Measurements from ENCODE around the gene HIGD2A.

The HIGD2A gene

DNA sequence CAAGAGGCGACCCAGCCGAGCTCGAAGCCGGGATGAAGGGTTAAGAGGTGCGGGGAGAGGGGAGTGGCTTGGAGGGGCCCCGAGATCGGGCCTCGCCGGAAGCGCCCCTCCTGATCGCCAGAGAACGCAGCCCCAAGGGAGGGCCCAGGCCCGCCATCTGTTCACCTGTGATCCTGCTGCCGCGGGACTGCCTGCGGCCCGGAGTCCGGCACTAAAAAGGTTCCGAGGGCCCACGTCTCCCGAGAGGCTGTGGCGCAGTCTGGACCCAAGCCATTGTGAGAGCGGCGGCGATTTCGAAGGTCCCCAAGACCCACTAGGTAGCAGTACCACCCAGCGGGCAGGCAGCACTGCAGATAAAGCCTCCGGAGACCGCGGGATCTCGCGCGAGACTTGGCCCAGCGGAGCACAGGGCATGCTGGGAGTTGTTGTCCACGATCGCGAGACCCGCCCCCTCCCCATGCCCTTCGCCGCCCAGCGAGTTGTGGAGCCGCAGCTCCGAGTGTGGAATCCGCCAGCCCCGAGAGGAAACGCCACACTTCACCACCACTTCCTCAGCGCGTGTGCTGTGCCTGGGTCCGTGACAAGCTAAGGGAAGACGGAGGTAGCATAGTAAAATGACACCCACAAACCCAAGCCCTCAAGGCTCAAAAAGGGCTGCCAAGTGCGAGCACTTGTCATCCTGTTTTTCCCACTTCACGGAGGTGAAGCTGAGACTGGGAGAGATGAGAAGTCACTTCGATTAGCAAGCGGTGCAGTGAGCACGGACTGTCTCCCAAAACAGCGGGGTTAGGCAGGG is 26.9 kb upstream of the HIGD2A start, which contains the start of gene KIAA1191:
KIAA1191 (minus strand) TSS at position 328 of the 796 bp plus-strand sequence. CDS start 2,256 bp downstream, outside the sequence.
- peaks cover 44% of the 10 kb centered on the region for H3K4me1 Mint-ChIP-seq
- CTCF ChIA-PET: interaction anchor here (0.8 to 1.3 kb wide), 5 partner anchors 24 to 236 kb away, joined by 3 to 4 read pairs (median 3); partner anchors contain the start of gene CLTB
- peak within 1 kb of the TSS; percentile 97 for H3K4me3 Mint-ChIP-seq
- no peaks in the 10 kb centered on the region for H3K27me3 Mint-ChIP-seq
- peaks cover 24% of the 10 kb centered on the region for H3K36me3 Mint-ChIP-seq
- DNase-seq: peak; percentile 99
- no peaks in the 10 kb centered on the region for H3K9me3 Mint-ChIP-seq
- peak within 1 kb of the TSS; percentile 95 for H3K27ac Mint-ChIP-seq

DNA sequence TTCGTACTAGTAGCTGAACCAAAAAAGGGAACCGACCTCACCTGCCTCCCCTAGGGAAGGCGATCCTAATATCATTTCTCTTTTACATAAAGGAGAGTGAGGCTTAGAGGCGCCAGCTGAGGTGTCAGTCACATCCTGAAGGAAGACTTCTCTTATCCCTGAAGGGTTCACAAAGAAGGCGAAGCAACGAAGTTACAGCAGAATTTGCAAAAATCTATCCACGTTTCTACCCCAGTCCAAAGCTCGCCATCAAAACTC is 26.4 kb upstream of the HIGD2A start:
- CTCF ChIA-PET: interaction anchor here (0.6 to 1.3 kb wide), 4 partner anchors 23 to 235 kb away, joined by 3 to 4 read pairs (median 3); partner anchors contain the start of gene CLTB

DNA sequence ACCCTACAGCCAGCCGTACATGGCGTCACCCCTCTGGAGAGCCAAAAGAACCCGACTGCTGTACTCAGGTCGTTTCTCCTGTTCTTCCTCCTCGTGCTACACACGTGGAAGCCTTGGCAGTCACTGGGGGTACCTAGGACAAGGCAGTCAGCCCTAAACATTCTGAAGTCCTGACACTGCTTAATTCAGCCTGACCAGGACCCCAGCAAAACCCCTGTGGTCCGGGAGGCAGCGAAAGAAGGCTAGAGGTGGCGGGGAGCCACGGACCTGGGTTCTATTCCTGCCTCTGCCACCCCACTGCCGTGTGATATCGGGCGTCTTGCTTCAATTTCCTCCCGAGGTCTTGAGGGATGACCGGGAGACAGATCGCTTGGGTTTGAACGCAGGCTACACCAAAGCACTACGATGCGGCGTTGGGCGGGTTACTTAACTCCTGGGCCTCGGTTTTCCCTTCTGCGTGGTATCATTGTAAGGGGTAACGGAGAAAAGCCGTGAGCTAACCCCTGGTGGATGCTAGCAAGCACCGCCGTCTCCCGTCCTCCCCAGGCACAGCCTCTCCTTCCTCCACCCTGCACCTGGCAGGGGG is 23.7 kb upstream of the HIGD2A start:
- Mint-ChIP-seq H3K4me1 (peaks cover 37% of the 10 kb centered on the region), H3K27me3 (no peaks in the 10 kb centered on the region), H3K9me3 (no peaks in the 10 kb centered on the region), H3K27ac (peak overlapping the region; percentile 14), H3K4me3 (peak overlapping the region; percentile 73), H3K36me3 (peaks cover 17% of the 10 kb centered on the region)
- CTCF ChIA-PET: no interaction called here
- DNase-seq: no peak

More for the DNA sequence above, 26.4 kb upstream of the HIGD2A start:
- no peaks in the 10 kb centered on the region for H3K9me3 Mint-ChIP-seq
- H3K36me3 Mint-ChIP-seq: peaks cover 25% of the 10 kb centered on the region
- no peaks in the 10 kb centered on the region for H3K27me3 Mint-ChIP-seq
- H3K27ac Mint-ChIP-seq: peak overlapping the region; percentile 95
- no peak for DNase-seq
- H3K4me3 Mint-ChIP-seq: peak overlapping the region; percentile 97
- peaks cover 46% of the 10 kb centered on the region for H3K4me1 Mint-ChIP-seq

DNA sequence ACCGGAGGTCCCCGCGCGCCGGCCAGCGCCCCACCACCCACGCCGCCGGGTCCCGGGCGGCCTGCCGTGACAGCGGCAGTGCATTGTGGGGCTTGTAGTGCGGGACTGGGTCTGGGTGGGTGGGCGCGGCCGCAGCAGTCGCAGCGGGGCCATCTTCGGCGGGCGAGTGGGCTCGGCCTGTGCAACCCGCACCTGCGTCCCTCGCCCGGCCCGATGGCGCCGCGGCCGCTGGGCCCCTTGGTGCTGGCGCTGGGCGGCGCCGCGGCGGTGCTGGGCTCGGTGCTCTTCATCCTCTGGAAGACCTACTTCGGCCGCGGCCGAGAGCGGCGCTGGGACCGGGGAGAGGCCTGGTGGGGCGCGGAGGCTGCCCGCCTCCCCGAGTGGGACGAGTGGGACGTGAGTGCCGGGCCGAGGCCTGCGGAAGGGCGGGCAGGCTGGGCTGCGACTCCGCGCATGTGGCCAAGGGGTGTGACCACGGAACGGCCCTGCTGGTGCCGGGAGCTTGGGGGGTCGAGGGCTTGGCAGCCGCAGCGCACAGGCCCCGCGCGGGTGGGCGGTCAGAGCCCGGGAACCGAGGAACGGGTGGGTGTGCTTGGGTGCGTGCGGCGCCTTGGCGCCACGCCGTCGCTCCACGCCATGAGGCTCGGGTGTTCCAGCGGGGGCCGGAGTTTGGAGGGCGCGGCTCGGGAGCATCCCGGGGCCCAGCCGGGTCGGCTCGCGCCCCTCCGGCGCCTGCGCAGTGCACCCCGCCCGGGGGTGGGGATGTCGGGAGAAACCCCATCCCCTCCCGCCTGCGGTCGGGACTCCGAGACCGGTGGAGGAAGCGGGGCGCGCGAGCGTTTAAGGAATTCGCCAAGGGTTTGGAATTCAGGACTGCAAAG is 23.0 kb upstream of the HIGD2A start, which contains the start of gene ARL10:
ARL10 (plus strand) TSS at position 137 of the 881 bp plus-strand sequence; CDS start at position 214, 77 bp downstream.
- no peaks in the 10 kb centered on the region for H3K9me3 Mint-ChIP-seq
- peak within 1 kb of the TSS; percentile 73 for H3K4me3 Mint-ChIP-seq
- DNase-seq: peak; percentile 70
- CTCF ChIA-PET: no interaction called here
- no peaks in the 10 kb centered on the region for H3K27me3 Mint-ChIP-seq
- H3K4me1 Mint-ChIP-seq: peaks cover 36% of the 10 kb centered on the region
- peaks cover 17% of the 10 kb centered on the region for H3K36me3 Mint-ChIP-seq
- peak within 1 kb of the TSS; percentile 24 for H3K27ac Mint-ChIP-seq

DNA sequence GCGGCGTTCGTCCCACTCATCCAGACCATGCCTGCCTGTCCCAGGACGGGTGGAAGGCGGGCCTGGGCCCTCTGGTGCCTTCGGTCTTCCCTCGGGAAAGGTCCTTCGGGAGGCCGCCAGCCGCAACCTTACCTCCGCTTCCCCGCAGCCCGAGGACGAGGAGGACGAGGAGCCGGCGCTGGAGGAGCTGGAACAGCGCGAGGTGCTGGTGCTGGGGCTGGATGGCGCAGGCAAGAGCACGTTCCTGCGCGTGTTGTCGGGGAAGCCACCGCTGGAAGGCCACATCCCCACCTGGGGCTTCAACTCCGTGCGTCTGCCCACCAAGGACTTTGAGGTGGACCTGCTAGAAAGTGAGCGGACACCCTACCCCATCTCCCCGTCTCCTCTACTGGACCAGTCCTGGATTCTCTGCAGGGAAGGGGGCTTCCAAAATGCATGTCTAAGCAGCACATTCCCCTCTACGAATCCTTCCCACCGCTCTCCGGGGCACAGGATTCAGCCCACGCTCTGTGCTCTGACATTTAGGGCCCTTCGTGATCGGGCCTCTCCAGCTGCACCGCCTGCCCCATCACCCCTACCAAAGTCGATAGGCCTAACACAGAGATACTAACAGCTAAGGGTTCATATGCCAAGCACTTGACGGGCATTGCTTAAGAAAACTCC is 22.2 kb upstream of the HIGD2A start:
- H3K27ac Mint-ChIP-seq: no peak overlapping the region
- H3K4me1 Mint-ChIP-seq: peaks cover 36% of the 10 kb centered on the region
- no peaks in the 10 kb centered on the region for H3K27me3 Mint-ChIP-seq
- H3K4me3 Mint-ChIP-seq: peak overlapping the region; percentile 57
- DNase-seq: no peak
- no peaks in the 10 kb centered on the region for H3K9me3 Mint-ChIP-seq
- H3K36me3 Mint-ChIP-seq: peaks cover 17% of the 10 kb centered on the region
- CTCF ChIA-PET: no interaction called here

DNA sequence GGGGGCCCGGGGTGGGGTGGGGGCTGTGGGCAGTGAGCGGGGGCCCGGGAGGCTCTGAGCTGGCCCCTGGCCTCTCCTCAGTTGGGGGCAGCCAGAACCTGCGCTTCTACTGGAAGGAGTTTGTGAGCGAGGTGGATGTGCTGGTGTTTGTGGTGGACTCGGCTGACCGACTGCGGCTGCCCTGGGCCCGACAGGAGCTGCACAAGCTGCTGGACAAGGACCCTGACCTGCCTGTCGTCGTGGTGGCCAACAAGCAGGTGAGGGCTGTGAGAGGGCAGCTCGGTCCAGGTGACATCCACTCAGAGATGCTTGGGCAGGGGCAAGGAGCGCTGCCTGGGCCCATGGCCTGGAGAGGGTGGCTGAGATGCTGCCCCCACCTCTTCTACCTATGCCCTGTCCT is 19.8 kb upstream of the HIGD2A start:
- Mint-ChIP-seq H3K4me1 (peaks cover 22% of the 10 kb centered on the region), H3K9me3 (no peaks in the 10 kb centered on the region), H3K36me3 (peaks cover 17% of the 10 kb centered on the region), H3K27ac (no peak overlapping the region), H3K4me3 (no peak overlapping the region), H3K27me3 (no peaks in the 10 kb centered on the region)
- DNase-seq: no peak
- CTCF ChIA-PET: no interaction called here

DNA sequence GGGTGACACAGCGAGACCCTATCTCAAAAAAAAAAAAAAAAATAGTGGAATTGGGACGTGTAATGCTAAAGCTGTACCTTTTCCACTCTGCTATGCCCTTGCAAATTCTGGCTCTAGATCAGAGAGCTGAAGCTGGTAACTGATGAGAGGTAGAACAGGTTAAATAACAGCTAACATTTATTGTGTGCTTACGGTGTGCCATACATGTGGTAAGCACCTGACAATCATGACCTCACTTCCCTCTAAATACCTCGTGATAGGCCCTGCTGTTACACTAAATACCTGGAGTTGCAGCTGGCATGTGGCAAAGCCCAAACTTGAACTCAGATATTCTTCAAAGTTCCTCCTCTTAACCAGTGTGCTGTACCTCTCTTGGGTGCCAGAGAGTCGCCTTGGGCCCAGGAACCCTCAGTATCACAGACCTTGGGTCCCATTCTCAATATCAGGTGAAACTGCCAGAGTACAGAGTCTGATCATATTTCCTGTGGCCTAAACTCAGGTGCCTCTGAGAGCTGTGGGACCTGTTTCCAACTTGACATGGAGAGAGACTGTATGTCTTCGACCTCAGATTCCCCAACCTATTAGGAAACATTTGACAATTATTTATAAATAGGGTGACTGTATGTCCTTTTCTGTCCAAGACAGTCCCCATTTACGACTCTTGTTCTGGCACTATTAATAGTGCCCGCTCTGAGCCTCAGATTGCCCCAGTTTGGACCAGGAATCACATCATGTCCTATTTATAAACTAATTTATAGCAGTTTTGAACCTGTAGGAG is 18.4 kb upstream of the HIGD2A start:
- Mint-ChIP-seq H3K9me3 (no peaks in the 10 kb centered on the region), H3K36me3 (peaks cover 17% of the 10 kb centered on the region), H3K27me3 (no peaks in the 10 kb centered on the region), H3K4me3 (no peak overlapping the region), H3K4me1 (peaks cover 15% of the 10 kb centered on the region), H3K27ac (no peak overlapping the region)
- CTCF ChIA-PET: no interaction called here
- DNase-seq: no peak

DNA sequence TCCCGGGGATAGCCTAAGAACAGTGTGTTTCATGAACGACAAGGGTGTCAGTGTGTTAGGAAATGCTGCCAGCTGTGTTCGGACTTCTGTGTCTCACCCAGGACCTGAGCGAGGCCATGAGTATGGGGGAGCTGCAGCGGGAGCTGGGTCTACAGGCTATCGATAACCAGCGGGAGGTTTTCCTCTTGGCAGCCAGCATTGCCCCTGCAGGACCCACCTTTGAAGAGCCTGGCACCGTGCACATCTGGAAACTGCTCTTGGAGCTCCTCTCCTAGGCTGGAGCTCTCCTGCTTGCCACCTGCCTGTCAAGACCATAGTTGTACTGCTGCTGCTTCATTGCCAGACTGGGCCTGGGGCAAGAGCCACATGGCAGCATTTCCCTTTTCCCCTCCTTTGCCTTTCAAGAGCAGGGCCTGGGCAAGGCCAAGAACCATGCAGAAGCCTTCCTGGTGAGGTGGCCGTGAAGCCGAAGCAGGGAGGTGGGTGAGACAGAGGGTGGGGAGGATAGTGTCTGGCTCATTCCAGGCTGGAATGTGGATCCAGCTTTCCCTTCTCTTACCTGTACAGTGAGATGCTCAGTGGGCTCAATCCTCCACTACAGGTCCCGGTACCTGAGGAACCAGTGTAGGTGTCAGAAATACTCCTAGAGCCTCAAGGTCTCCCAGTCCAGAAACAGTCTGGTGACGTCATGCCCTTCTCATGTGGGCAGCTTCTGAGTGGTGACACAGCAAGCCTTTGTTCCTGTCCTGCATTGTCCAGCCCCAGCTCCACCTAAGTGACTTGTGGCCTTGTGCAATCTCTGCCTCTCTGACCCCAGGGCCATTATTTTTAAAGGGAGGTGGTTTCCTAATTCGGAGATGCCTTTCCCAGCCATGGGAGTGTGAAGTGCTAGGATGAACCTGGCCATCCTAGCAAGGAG is 16.7 kb upstream of the HIGD2A start:
- DNase-seq: no peak
- Mint-ChIP-seq H3K9me3 (no peaks in the 10 kb centered on the region), H3K27me3 (no peaks in the 10 kb centered on the region), H3K4me1 (peaks cover 11% of the 10 kb centered on the region), H3K4me3 (no peak overlapping the region), H3K36me3 (peaks cover 13% of the 10 kb centered on the region), H3K27ac (no peak overlapping the region)
- CTCF ChIA-PET: no interaction called here

DNA sequence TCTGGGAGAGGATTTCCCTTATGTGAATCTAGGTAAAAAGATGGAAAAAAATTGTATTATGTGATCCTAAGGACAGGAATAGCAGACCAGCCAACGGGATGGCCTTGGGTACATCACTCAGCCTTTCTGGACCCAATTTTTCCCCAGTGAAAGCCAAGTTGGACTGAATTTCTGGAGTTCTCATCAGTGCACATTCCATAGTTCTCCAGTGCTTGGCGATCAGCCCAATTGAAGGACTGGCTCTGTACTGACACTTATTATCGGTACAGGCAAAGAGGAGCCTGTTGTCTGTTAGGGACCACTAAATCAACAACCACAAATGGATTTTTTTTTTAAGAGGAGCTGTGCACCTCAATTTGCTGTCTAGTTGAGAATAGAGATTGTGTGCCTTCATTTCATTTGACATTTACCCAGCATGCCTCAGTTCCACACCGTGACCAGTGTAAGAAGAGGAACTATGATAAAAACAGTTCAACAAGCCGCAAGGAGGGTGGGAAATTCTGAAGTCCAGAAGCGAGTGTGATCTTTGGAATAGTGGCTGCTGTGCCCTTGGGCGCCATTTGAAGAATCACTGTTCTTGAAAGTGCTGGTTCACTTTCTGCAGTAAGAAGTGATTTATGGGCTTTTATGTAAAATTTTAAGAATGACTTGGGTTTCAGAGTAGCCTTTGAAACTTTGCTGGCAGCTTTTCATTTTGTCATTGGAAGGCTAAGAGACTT is 15.3 kb upstream of the HIGD2A start:
- Mint-ChIP-seq H3K27me3 (no peaks in the 10 kb centered on the region), H3K4me3 (no peak overlapping the region), H3K36me3 (peaks cover under 1% of the 10 kb centered on the region), H3K27ac (no peak overlapping the region), H3K4me1 (no peaks in the 10 kb centered on the region), H3K9me3 (no peaks in the 10 kb centered on the region)
- CTCF ChIA-PET: no interaction called here
- DNase-seq: no peak

DNA sequence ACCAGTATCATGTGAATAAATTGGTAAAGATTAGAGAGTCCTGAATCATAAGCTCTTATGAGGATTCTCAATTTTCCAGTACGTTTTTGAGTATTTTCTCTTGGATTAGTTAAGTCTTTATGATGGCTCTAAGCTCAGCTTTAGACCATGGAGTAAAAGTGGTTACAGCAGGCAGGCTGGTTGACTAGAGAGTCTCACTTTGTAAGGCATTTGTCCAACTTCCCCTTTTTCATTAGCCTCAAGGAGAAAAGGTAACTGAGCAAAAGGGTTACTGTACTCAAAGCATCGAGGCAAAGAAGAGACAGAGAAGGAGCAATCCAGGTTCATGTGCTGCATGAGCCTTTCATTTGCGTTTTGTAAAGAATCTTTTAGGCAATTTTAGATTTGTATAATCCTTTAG is 8.7 kb upstream of the HIGD2A start:
- Mint-ChIP-seq H3K4me1 (no peaks in the 10 kb centered on the region), H3K27me3 (no peaks in the 10 kb centered on the region), H3K9me3 (no peaks in the 10 kb centered on the region), H3K36me3 (peaks cover 36% of the 10 kb centered on the region), H3K4me3 (no peak overlapping the region), H3K27ac (no peak overlapping the region)
- CTCF ChIA-PET: no interaction called here
- no peak for DNase-seq

DNA sequence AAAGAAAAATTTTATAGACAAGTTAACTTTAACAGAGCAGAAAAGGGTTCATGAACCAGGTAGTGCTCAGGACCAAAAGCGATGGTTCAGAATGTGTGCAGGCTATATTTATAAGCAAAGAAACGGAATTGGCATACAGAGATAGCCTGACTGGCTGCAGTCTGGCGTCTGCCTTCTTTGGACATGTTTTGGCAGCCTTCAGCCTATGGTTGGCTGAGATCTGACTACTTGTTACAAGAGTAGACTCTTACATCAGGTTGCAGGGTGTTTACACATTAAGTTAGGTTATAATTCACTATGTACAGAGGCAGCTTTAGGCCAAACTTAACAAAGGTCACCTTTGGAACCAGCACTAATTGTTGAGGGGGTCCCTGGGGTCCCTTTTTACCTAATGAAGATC is 7.1 kb upstream of the HIGD2A start:
- Mint-ChIP-seq H3K9me3 (no peaks in the 10 kb centered on the region), H3K27ac (no peak overlapping the region), H3K4me3 (no peak overlapping the region), H3K4me1 (peaks cover 9% of the 10 kb centered on the region), H3K27me3 (no peaks in the 10 kb centered on the region), H3K36me3 (peaks cover 46% of the 10 kb centered on the region)
- CTCF ChIA-PET: no interaction called here
- no peak for DNase-seq

DNA sequence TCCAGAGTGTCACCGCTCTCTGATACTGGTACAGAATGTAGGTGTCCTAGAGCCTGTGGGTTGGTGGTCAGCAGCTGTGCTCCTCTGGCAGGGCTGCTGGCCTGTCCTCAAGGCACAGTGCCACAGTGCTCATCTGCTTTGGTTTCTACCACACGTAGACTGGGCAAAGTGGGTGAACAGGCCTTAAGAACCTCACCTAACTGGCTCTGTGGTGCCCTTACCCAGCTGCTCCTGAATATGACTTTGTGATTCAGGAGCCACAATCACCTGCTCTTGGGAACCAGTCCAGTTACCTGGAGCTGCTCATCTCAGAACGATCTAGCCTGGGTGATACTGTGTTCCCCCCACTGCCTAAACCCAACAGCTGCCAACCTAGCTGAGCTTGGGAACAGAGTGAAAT is 6.6 kb upstream of the HIGD2A start:
- Mint-ChIP-seq H3K9me3 (no peaks in the 10 kb centered on the region), H3K27ac (no peak overlapping the region), H3K4me3 (no peak overlapping the region), H3K36me3 (peaks cover 49% of the 10 kb centered on the region), H3K4me1 (peaks cover 15% of the 10 kb centered on the region), H3K27me3 (no peaks in the 10 kb centered on the region)
- no peak for DNase-seq
- CTCF ChIA-PET: no interaction called here

Data from activated naive CD4-positive, alpha-beta T cell treated with anti-CD3 and anti-CD28 coated beads, Interleukin-2, amount 10 ng/mL, durations not matched to agents 7 days and 5 days (primary cell).